Measurements from ENCODE around the gene ORM1.
"Not testable (repeated sequence)": the region's sequence is repeated elsewhere in the genome, so short reads cannot be mapped to it uniquely, and the experiment has no call there.

GRCh38 chr9:114320710-114321109 lies 2.2 kb upstream of the ORM1 start:
- TF ChIP-seq TCF12 (IDR thresholded peaks at IDR 0.05; ENCODE audit: low read depth, low read length); BRCA1 (IDR thresholded peaks at IDR 0.05; ENCODE audit: low read depth, low read length); JUND (IDR thresholded peaks at IDR 0.05; ENCODE audit: low read length); CTCF (IDR thresholded peaks at IDR 0.05; ENCODE audit: control extremely low read depth in 1 of 3, insufficient read depth in 1 of 3, low read depth in 1 of 3, low read length in 3 of 3); POLR2A (IDR thresholded peaks at IDR 0.05; ENCODE audit: control extremely low read depth in 1 of 2, low read depth in 2 of 2, low read length in 2 of 2); NRF1 (IDR thresholded peaks at IDR 0.05; ENCODE audit: low read depth, low read length); RFX5 (IDR thresholded peaks at IDR 0.05; ENCODE audit: borderline replicate concordance, low read depth, low read length); CEBPB (IDR thresholded peaks at IDR 0.05; ENCODE audit: low read depth, low read length); CHD2 (IDR thresholded peaks at IDR 0.05; ENCODE audit: low read length): not testable (repeated sequence)
- TF ChIP-seq, protein P1, sequence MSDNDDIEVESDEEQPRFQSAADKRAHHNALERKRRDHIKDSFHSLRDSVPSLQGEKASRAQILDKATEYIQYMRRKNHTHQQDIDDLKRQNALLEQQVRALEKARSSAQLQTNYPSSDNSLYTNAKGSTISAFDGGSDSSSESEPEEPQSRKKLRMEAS (IDR thresholded peaks at IDR 0.05), result not testable (repeated sequence)

Measured in H1 (cell line).